Neural cell (in vitro differentiated cells): ENCODE results near the gene ENO2.

Experiments used
- CTCF ChIP-seq: fragments of 450-650 bp; IDR thresholded peaks from 2 replicates; pipeline ENCODE4 v1.5.1; 2014; ENCODE audit warnings: antibody characterized with exemption, mild to moderate bottlenecking, moderate library complexity; ENCODE audit not compliant: poor library complexity, severe bottlenecking
- EP300 ChIP-seq: fragments of 450-650 bp; conservative IDR thresholded peaks from 2 replicates; pipeline ENCODE4 v1.6.1; 2014; ENCODE audit warnings: antibody characterized with exemption, mild to moderate bottlenecking, moderate library complexity; ENCODE audit not compliant: poor library complexity, severe bottlenecking
- EZH2 ChIP-seq: fragments of 200-600, 300-800 bp; shearing (Covaris generic), sonication (generic); IDR thresholded peaks from 2 replicates; pipeline ENCODE4 v1.6.1; 2014; ENCODE audit warnings: antibody characterized with exemption, low read length, borderline replicate concordance, mild to moderate bottlenecking; ENCODE audit not compliant: insufficient read depth, poor library complexity, severe bottlenecking
- POLR2AphosphoS5 ChIP-seq: IDR thresholded peaks from 2 replicates; pipeline ENCODE4 v1.6.1; 2012

- no peak for TF ChIP-seq POLR2AphosphoS5
- TF ChIP-seq EZH2: no peak
- no peak for TF ChIP-seq CTCF
- no peak for TF ChIP-seq EP300
Observed at GRCh38 chr12:6959805-6960592, 45.6 kb downstream of the ENO2 start.
